Measurements from ENCODE around the gene ABCC1.
A peak's percentile ranks its signal among the peaks of the same experiment; 100 is the strongest.
"Not testable (repeated sequence)": the region's sequence is repeated elsewhere in the genome, so short reads cannot be mapped to it uniquely, and the experiment has no call there.

ABCC1 gene

DNA sequence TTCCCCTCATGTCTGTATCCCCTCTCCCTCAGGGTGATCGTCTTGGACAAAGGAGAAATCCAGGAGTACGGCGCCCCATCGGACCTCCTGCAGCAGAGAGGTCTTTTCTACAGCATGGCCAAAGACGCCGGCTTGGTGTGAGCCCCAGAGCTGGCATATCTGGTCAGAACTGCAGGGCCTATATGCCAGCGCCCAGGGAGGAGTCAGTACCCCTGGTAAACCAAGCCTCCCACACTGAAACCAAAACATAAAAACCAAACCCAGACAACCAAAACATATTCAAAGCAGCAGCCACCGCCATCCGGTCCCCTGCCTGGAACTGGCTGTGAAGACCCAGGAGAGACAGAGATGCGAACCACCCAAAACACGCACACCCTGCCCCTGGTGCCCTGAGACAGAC, 191.7 kb downstream of the ABCC1 start:
- DNase-seq (ENCODE audit: low spot score) = no peak

- no peak for DNase-seq (ENCODE audit: low spot score)
These were observed 192.5 kb downstream of the ABCC1 start for GRCh38 chr16:16141784-16142396.

DNA sequence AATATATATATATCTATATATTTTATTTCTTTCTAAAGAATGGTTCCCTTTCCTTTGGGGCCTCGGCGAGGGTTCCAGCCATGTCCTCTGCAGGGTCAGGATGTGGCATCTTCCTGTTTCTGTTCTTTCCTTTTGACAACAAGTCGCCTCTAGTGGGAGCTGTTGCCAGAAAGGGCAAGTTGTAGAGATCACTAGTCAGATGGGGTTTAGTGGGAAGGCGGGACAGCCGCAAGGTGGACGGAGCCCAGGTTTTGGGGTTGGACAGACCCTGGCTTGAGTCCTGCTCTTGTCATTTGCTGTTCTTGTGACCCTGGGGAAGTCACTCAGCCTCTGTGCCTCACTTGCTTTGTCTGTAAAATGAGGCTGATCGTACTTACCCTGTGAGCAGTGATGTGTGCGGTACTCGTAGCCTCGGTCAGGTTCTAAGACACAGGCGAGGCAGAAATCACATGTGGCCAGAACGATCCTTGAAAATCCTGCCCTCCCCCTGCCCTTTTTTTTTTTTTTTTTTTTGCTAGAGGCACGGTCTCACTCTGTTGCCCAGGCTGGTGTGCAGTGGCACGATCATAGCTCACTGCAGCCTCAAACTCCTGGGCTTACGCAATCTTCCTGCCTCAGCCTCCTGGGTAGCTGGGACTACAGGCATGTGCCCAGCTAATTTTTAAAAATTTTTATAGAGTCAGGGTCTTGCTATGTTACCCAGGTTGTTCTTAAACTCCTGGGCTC, 193.8 kb downstream of the ABCC1 start:
- no peak for DNase-seq (ENCODE audit: low spot score)

DNA sequence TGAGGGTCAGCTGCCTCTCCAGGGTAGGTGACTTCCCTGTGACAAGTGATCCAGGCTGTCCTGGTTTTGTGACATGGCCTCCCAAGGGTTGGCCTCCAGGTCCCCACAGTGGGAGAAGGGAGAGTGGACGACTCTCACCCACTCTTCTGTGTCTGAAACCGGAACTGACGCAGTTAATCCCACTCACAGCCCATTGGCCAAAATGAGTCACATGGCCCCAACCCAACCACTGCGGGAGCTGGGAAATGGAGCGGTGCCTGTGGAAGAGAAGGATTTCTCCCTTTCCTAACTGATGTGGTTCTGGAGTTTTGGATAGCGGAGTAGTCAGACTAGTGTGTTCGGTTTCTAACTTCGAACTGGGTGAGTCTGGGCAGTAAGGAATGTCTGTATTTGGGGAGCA, 194.5 kb downstream of the ABCC1 start:
- no peak for DNase-seq (ENCODE audit: low spot score)

- DNase-seq (ENCODE audit: low spot score) = no peak
These were observed 195.0 kb downstream of the ABCC1 start for GRCh38 chr16:16144416-16144815.

DNA sequence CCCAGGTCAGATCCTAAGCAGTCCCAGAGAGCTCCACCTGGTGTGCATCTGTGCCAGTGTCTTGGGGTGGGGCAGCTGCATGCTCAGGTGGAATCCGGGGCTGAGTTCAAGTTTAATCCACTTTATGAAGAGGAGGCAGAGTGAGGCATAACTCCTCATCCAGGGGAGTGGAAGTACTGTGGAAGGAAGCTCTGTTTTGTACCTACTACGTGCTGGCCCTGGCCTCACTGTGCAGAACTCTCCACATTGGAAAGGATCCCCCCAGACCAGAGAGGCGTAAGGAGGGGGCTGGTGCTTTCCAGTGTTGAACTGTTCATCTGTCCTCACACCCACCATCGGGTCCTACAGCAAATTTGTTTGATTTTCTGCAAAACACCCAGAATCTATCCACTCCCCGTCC, 195.9 kb downstream of the ABCC1 start:
- DNase-seq (ENCODE audit: low spot score) = no peak

GRCh38 chr16:16146380-16147315, 197.2 kb downstream of the ABCC1 start:
- DNase-seq (ENCODE audit: low spot score) = no peak

GRCh38 chr16:16147316-16147999, 198.0 kb downstream of the ABCC1 start:
- DNase-seq (ENCODE audit: low spot score) = no peak

DNA sequence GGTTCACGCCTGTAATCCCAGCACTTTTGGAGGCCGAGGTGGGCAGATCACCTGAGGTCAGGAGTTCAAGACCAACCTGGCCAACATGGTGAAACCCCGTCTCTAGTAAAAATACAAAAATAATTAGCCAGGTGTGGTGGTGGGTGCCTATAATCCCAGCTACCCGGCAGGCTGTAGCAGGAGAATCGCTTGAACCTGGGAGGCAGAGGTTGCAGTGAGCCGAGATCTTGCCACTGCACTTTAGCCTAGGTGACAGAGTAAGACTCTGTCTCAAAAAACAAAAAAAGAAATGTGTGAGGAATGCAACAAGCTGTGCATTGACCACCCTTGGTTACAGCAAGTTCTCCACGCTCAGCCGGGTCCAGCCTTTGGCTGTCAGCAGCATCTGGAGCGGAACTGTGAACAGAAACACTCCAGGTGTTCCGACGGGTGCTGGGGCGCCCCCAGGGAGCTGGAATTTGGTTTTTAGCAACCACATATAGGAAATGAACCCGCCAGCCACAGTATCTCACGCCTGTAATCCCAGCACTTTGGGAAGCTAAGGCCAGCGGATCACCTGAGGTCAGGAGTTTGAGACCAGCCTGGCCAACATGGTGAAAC, 198.7 kb downstream of the ABCC1 start:
- not testable (repeated sequence) for DNase-seq (ENCODE audit: low spot score)

GRCh38 chr16:16148755-16149154, 199.3 kb downstream of the ABCC1 start:
- DNase-seq (ENCODE audit: low spot score) = no peak

- no peak for DNase-seq (ENCODE audit: low spot score)
These were observed 200.3 kb downstream of the ABCC1 start for GRCh38 chr16:16149710-16150116.

GRCh38 chr16:16150117-16150877, 200.9 kb downstream of the ABCC1 start:
- peak; percentile 92 for DNase-seq (ENCODE audit: low spot score)

DNA sequence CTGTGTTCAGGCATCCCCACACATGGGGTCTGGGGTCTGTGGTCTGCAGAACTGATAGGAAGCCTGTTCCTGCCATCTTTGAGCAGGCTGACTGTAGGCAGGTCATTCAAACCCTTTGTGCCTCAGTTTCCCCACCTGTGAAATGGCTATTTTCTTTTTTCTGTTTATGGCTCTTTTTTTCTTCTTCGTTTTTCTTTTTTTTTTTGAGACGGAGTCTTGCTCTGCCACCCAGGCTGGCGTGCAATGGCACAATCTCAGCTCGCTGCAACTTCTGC, 201.4 kb downstream of the ABCC1 start:
- no peak for DNase-seq (ENCODE audit: low spot score)

DNA sequence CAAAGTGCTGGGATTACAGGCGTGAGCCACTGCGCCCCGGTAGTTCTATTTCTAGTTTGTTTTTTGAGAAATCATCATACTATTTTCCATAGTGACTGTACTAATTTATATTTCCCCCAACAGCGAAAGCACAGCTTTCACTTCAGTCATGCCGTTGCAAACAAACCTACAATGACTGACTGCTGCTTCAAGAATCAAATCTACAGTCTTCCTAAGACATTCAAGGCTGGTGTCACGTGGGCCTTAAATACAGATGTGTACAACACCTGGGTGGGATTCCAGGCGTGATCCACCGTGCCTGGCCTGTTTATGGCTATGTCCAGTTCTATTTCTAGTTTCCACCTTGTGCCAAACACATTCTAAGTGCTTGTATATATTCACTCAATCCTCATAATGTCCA, 201.9 kb downstream of the ABCC1 start:
- DNase-seq (ENCODE audit: low spot score) = no peak

GRCh38 chr16:16153000-16153399, 203.6 kb downstream of the ABCC1 start:
- not testable (repeated sequence) for DNase-seq (ENCODE audit: low spot score)

DNA sequence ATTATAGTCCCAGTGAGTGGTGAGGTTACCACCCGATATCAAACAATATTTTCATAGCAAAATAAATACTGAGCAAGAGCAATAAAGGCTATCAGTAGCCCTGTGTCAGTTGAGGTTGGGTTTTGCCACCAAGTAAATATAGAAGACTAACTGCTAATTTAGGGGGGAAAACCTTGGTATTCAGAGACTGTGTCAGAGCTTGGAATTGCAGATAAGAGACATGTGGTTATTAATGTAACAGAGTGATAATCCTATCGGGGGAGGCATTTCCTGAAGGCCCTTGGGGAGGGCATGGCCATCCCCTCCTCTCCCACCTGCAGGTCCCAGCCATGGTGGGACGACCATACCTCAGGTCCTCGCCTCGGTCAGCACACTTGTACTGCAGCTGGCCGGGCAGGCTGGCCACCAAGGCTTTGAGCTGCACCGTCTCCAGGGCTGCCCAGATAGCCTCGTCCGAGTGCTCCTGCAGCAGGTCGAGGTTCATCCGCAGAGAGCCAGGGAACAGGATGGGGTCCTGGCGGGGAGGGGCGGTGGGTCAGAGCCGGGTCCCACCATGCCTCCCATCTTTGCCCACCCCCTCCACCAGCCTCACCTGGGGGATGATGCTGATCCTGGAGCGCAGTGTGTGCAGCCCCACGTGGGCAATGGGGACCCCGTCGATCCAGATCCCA, 205.0 kb downstream of the ABCC1 start:
- no peak for DNase-seq (ENCODE audit: low spot score)

GRCh38 chr16:16155234-16155633, 205.8 kb downstream of the ABCC1 start:
- DNase-seq (ENCODE audit: low spot score) = no peak

DNA sequence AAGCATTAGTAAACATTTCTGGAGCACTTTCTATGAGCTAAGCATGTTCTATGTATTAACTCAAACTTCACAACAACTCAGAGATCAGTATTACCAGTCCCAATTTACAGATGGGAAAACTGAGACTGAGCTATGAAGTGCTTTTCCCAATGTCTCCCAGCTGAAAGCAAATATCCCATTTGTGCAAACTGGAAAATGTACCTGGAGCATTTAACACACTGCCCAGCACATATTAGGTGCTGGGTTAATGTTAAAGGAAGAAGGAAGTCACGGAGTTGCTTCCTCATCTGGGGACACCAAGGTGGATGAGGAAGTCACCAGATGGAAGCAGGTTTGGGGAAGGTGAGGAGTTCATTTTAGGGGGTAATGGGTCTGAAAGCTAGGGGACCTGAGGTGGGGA, 207.8 kb downstream of the ABCC1 start:
- no peak for DNase-seq (ENCODE audit: low spot score)

DNA sequence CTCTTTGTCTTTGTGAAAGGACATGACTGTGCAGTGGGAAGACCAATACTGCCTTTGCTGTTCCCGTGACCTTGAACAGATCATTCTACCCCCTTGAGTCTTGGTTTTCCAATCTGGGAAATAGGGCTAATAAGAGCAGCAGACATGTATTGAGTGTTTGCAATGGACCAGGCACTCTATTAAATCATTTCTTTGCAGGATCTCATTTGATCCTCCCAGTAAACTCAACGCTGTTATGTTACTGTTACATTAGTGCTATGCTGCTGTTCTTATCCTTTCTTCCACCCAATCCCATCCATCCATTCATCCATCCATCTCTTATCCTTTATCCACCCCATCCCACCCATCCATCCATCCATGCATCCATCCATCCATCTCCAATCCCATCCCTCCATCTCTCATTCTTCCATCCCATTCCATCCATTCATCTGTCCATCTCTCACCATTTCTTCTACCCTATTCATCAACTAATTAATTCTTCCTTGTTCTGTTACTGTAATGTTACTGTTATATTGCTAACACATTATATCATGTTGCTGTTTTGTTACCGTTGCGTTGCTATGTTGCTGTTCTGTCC, 208.8 kb downstream of the ABCC1 start:
- no peak for DNase-seq (ENCODE audit: low spot score)

DNA sequence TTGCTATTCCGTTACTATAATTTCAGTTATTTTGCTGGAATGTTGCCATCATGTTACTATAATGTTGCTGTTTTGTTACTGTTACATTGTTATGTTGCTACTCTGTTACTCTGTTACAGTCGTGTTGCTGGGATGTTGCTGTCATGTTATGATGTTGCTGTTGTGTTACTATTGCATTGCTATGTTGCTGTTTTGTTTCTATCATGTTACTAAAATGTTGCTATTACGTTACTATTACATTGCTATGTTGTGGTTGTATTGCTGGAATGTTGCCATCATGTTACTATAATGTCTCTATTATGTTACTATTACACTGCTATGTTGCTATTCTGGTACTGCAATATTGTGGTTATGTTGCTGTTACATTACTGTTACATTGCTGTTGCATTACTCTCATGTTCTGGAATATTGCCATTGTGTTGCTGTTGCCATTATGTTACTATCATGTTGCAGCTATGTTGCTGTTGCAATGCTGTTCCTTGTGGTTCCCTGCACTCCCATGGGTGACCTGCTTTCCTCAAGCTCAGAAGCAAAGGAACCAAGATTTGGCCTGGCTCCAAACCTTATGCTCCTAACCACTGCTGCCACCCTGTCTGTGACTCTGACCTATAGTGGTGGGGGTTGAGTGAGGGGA, 209.4 kb downstream of the ABCC1 start:
- DNase-seq (ENCODE audit: low spot score) = no peak
